Loucy (cell line): ENCODE results near the gene COL17A1.

Experiments used
- CTCF ChIP-seq: fragments of 200-600 bp; sonication (generic); conservative IDR thresholded peaks from 2 replicates; pipeline ENCODE4 v1.5.1; 2014; ENCODE audit warnings: mild to moderate bottlenecking, antibody characterized with exemption, low read length
- EZH2phosphoT487 ChIP-seq: fragments of 200-600 bp; IDR thresholded peaks from 2 replicates; pipeline ENCODE4 v1.6.1; 2018; ENCODE audit warnings: antibody characterized with exemption, mild to moderate bottlenecking, moderate library complexity, borderline replicate concordance

GRCh38 chr10:104101902-104102301 lies 16.2 kb upstream of the COL17A1 start:
- no peak for TF ChIP-seq CTCF
- no peak for TF ChIP-seq EZH2phosphoT487
